HL-60 (cell line): ENCODE data around the gene LPO.

Source experiments
- DNase-seq, 2 experiments: peaks; one replicate each; pipeline ENCODE4 v3.0.0-alpha.2; 2010 to 2020; ENCODE audit warnings: low read depth in 1 of 2, low spot score in 1 of 2
- H3K27ac ChIP-seq: fragments of 250-450 bp; sonication (Bioruptor Pico); replicated peaks from 2 replicates; pipeline ENCODE4 v1.5.1; 2020; ENCODE audit warnings: mild to moderate bottlenecking, moderate library complexity
- H3K27me3 ChIP-seq: fragments of 250-450 bp; sonication (Bioruptor Pico); 2 replicates; pipeline ENCODE4 v1.5.1; 2021; ENCODE audit warnings: mild to moderate bottlenecking, moderate library complexity; ENCODE audit not compliant: insufficient read depth, poor library complexity, severe bottlenecking
- H3K4me3 ChIP-seq: replicated peaks from 2 replicates; pipeline ENCODE4 v1.5.1; 2011; ENCODE audit warnings: mild to moderate bottlenecking, control low read depth, low read length; ENCODE audit not compliant: insufficient read depth
- CTCF ChIP-seq: IDR thresholded peaks from one replicate; pipeline ENCODE4 v1.5.1; 2011; ENCODE audit warnings: low read length, control low read depth, inconsistent platforms; ENCODE audit not compliant: insufficient read depth
- GABPA ChIP-seq: IDR thresholded peaks from 2 replicates; pipeline ENCODE4 v1.6.1; 2012; ENCODE audit warnings: low read depth
- POLR2AphosphoS5 ChIP-seq: IDR thresholded peaks from 2 replicates; pipeline ENCODE4 v1.6.1; 2012; ENCODE audit warnings: low read depth
- SPI1 ChIP-seq: IDR thresholded peaks from 2 replicates; pipeline ENCODE4 v1.6.1; 2012; ENCODE audit warnings: low read depth, mild to moderate bottlenecking, borderline replicate concordance
- TF ChIP-seq, protein P1 (sequence below): IDR thresholded peaks from 2 replicates; pipeline ENCODE4 v1.6.1; 2012; ENCODE audit warnings: low read depth; ENCODE audit not compliant: insufficient replicate concordance

LPO gene

GRCh38 chr17:58247511-58248363 is 9.4 kb downstream of the LPO start:
- Histone ChIP-seq H3K27me3 (no peaks in the 10 kb centered on the region), H3K4me3 (no peak overlapping the region), H3K27ac (peak overlapping the region; percentile 55)
- peak in 1 of 2 experiments; percentile 34 for DNase-seq
- TF ChIP-seq POLR2AphosphoS5, result no peak
- peak; percentile 68; the same call in 1 of the 2 replicates for TF ChIP-seq SPI1
- no peak for TF ChIP-seq GABPA
- no peak for TF ChIP-seq CTCF
- TF ChIP-seq, protein P1, sequence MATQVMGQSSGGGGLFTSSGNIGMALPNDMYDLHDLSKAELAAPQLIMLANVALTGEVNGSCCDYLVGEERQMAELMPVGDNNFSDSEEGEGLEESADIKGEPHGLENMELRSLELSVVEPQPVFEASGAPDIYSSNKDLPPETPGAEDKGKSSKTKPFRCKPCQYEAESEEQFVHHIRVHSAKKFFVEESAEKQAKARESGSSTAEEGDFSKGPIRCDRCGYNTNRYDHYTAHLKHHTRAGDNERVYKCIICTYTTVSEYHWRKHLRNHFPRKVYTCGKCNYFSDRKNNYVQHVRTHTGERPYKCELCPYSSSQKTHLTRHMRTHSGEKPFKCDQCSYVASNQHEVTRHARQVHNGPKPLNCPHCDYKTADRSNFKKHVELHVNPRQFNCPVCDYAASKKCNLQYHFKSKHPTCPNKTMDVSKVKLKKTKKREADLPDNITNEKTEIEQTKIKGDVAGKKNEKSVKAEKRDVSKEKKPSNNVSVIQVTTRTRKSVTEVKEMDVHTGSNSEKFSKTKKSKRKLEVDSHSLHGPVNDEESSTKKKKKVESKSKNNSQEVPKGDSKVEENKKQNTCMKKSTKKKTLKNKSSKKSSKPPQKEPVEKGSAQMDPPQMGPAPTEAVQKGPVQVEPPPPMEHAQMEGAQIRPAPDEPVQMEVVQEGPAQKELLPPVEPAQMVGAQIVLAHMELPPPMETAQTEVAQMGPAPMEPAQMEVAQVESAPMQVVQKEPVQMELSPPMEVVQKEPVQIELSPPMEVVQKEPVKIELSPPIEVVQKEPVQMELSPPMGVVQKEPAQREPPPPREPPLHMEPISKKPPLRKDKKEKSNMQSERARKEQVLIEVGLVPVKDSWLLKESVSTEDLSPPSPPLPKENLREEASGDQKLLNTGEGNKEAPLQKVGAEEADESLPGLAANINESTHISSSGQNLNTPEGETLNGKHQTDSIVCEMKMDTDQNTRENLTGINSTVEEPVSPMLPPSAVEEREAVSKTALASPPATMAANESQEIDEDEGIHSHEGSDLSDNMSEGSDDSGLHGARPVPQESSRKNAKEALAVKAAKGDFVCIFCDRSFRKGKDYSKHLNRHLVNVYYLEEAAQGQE, result peak; percentile 23

DNA sequence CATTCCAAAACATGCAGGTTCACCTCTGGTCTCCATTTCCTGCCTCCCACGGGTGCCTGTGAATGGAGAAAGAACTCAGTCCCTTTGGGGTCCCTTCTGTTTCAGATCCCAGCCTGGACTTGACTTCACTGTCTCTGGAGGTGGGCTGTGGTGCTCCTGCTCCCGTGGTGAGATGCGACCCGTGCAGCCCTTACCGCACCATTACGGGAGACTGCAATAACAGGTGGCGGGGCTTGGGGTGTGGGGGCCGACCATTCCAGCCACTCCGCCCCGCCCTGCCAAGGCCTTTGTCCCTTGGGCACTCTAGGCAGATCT is 10.5 kb downstream of the LPO start:
- Histone ChIP-seq H3K4me3 (no peak overlapping the region), H3K27me3 (no peaks in the 10 kb centered on the region), H3K27ac (no peak overlapping the region)
- no peak for DNase-seq
- TF ChIP-seq CTCF (no peak), SPI1 (no peak), GABPA (no peak), POLR2AphosphoS5 (no peak)
- TF ChIP-seq, protein P1, result no peak

GRCh38 chr17:58249270-58250133 is 11.1 kb downstream of the LPO start:
- Histone ChIP-seq H3K27ac (peak overlapping the region; percentile 46), H3K4me3 (peak overlapping the region; percentile 22; the same call in 1 of the 2 replicates), H3K27me3 (no peaks in the 10 kb centered on the region)
- DNase-seq, result peak; percentile 53 to 77
- no peak for TF ChIP-seq SPI1
- TF ChIP-seq CTCF, result peak; percentile 73
